Measurements from ENCODE around the gene MTARC1. TPM values are rescaled to one million over a fixed set of nuclear protein-coding genes. Genes with fewer than 3 reads are reported as not detected.

The MTARC1 gene
- total RNA-seq, 4 donors from 2014 or later = 10.0 to 28.8 (median 16.6) TPM

DNA sequence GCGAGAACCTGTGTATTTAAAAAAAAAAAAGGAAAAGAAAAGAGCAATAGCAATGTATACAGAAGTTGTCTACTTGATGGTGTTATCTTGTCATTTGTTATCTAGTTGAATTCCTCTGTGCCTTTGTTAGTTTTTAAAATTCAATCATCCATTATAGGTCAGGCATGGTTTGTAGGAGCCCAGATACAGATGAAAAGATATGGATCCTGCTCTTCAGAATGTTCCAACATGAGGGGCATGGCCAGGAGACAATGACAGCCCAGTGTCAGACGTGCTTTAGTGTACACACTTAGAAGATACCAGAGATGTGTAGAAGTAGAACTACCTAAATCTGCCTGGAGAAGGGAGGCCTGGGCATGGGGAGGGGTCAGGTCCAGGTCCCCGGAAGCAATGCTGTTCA, 22.0 kb upstream of the MTARC1 start:
- no peaks in the 10 kb centered on the region for H3K27me3 ChIP-seq
- H3K4me1 ChIP-seq = peaks cover 0 to 30% (median 7%) of the 10 kb centered on the region in 4 donors
- H3K27ac ChIP-seq = no peak overlapping the region
- WGBS, 2 donors (ENCODE audit: low coverage in 1 of 2) = 87 to 91% methylated on average over 2 to 3 of the region's 3 CpGs
- TF ChIP-seq POLR2A (IDR thresholded peaks at IDR 0.05) (no peak), POLR2AphosphoS5 (IDR thresholded peaks at IDR 0.05) (no peak), EP300 (IDR thresholded peaks at IDR 0.05; ENCODE audit: low read depth) (no peak)
- TF ChIP-seq, protein P1, sequence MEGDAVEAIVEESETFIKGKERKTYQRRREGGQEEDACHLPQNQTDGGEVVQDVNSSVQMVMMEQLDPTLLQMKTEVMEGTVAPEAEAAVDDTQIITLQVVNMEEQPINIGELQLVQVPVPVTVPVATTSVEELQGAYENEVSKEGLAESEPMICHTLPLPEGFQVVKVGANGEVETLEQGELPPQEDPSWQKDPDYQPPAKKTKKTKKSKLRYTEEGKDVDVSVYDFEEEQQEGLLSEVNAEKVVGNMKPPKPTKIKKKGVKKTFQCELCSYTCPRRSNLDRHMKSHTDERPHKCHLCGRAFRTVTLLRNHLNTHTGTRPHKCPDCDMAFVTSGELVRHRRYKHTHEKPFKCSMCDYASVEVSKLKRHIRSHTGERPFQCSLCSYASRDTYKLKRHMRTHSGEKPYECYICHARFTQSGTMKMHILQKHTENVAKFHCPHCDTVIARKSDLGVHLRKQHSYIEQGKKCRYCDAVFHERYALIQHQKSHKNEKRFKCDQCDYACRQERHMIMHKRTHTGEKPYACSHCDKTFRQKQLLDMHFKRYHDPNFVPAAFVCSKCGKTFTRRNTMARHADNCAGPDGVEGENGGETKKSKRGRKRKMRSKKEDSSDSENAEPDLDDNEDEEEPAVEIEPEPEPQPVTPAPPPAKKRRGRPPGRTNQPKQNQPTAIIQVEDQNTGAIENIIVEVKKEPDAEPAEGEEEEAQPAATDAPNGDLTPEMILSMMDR (IDR thresholded peaks at IDR 0.05) = no peak
- H3K4me3 ChIP-seq = no peak overlapping the region
- H3K9me3 ChIP-seq = no peaks in the 10 kb centered on the region
- intact Hi-C loops (cut with DNase I; ENCODE audit: low total_unique reads) (no loop called here), in situ Hi-C loops (cut with MboI; ENCODE audit: low pct_ligation_motif_present in 1 of 4, low pct_unique_long_range_greater_than_20kb in 1 of 4, low sequenced_read_pairs in 3 of 4) (no loop called here)
- no peak for DNase-seq
- H3K36me3 ChIP-seq = peaks cover 0 to 7% (median 0%) of the 10 kb centered on the region in 4 donors

DNA sequence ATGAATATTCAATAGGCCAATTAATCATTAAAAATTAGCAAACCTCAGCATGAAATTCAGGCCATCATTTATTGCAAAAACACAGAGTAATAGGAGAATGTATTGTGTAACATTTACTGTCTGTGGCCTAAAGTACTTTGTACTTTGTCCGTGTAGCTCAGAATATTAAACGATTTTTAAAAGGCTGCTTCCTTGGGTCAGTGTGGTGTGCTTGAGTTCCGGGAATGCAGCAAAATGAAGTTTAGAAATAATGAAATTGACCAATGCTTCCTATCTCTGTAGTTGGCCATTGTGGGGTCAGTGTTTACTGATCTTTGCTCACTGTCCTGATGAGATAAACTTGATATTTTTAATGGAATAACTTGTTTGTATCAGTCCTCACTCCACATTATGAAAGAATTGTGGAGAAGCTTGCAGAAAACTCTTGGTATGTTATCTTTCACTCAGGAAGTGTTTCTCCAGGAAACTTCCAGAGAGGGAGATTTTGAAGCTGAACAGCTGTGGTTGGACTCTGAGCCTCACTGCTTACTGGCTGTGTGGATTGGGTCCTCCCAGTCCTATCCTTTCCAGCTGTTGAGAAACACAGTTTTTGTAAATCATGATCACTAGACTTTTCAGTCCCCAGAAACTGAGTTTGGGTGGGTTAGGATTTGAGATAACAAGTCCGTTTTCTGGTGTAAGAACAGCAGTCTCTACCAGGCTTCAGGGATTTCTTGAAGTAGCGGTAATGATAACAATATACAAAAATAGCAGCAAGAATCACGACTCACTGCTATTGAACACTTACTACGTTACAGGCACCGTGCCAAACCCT, 19.2 kb upstream of the MTARC1 start:
- H3K9me3 ChIP-seq = no peaks in the 10 kb centered on the region
- WGBS, 2 donors (ENCODE audit: low coverage in 1 of 2) = 37 to 49% methylated on average over 8 of the region's 8 CpGs
- H3K4me3 ChIP-seq = no peak overlapping the region
- peaks cover 0 to 13% (median 2%) of the 10 kb centered on the region in 4 donors for H3K4me1 ChIP-seq
- H3K36me3 ChIP-seq = peaks cover 0 to 7% (median 0%) of the 10 kb centered on the region in 4 donors
- H3K27ac ChIP-seq = peak overlapping the region; percentile 49 to 64 (median 56)
- DNase-seq = no peak
- TF ChIP-seq EP300 (IDR thresholded peaks at IDR 0.05; ENCODE audit: low read depth) (no peak), POLR2A (IDR thresholded peaks at IDR 0.05) (no peak), POLR2AphosphoS5 (IDR thresholded peaks at IDR 0.05) (no peak)
- TF ChIP-seq, protein P1 (IDR thresholded peaks at IDR 0.05) = no peak
- intact Hi-C loops (cut with DNase I; ENCODE audit: low total_unique reads) (no loop called here), in situ Hi-C loops (cut with MboI; ENCODE audit: low pct_ligation_motif_present in 1 of 4, low pct_unique_long_range_greater_than_20kb in 1 of 4, low sequenced_read_pairs in 3 of 4) (no loop called here)
- no peaks in the 10 kb centered on the region for H3K27me3 ChIP-seq

DNA sequence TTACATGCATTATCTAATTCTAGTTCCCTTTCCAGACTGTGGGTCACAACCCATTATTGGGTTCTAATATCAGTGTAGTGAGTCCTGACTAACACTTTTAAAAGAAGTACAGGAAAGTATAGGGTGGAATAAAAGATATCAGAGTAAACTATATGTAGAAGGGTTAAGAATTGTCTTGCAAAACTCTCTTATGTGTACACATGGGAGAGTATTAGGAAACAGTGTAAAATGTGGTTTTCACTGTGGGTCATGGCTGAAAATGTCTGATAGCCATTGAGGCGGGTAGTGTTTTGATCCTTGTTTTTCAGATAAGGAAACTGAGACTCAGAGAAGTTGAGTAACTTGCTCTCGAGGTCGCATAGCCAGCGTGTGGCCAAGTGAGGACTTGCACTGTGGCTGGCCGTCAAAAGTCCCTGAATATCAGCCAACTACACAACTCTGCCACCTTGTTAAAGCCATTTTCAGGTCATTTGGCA, 18.5 kb upstream of the MTARC1 start:
- peaks cover 0 to 3% (median 0%) of the 10 kb centered on the region in 4 donors for H3K36me3 ChIP-seq
- no peak for DNase-seq
- intact Hi-C loops (cut with DNase I; ENCODE audit: low total_unique reads) (no loop called here), in situ Hi-C loops (cut with MboI; ENCODE audit: low pct_ligation_motif_present in 1 of 4, low pct_unique_long_range_greater_than_20kb in 1 of 4, low sequenced_read_pairs in 3 of 4) (no loop called here)
- H3K27me3 ChIP-seq = no peaks in the 10 kb centered on the region
- peaks cover 0 to 13% (median 2%) of the 10 kb centered on the region in 4 donors for H3K4me1 ChIP-seq
- TF ChIP-seq EP300 (IDR thresholded peaks at IDR 0.05; ENCODE audit: low read depth) = no peak
- TF ChIP-seq, protein P1 (IDR thresholded peaks at IDR 0.05) = no peak
- TF ChIP-seq POLR2AphosphoS5 (IDR thresholded peaks at IDR 0.05) = no peak
- WGBS, 2 donors (ENCODE audit: low coverage in 1 of 2) = 63 to 82% methylated on average over 3 to 5 of the region's 5 CpGs
- no peaks in the 10 kb centered on the region for H3K9me3 ChIP-seq
- H3K4me3 ChIP-seq = no peak overlapping the region
- H3K27ac ChIP-seq = peak overlapping the region; percentile 49 to 64 (median 56)

DNA sequence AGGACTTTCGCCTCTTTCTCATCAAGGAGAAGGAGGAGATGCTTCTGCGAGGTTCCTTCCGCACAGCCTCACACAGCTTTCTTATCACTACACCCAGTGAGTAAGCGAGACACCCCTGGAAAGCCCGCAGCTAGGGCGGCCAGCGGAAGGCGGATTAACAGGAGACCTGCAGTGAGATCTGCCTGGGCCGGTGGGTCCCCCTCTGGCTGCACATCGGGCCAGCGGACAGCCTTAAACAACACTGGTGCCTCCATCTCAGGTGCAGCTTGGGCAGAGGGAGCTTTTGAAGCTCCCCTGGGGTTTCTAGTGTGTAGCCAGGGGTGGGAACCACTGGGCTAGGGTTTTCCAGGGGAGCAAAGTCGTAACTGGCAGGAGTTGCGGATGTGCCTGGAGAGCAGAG, 17.5 kb upstream of the MTARC1 start:
- TF ChIP-seq POLR2AphosphoS5 (IDR thresholded peaks at IDR 0.05) = no peak
- intact Hi-C loops (cut with DNase I; ENCODE audit: low total_unique reads) (no loop called here), in situ Hi-C loops (cut with MboI; ENCODE audit: low pct_ligation_motif_present in 1 of 4, low pct_unique_long_range_greater_than_20kb in 1 of 4, low sequenced_read_pairs in 3 of 4) (no loop called here)
- DNase-seq = no peak
- H3K4me1 ChIP-seq = peaks cover 0 to 13% (median 2%) of the 10 kb centered on the region in 4 donors
- no peaks in the 10 kb centered on the region for H3K27me3 ChIP-seq
- 90% methylated on average over 11 of the region's 13 CpGs; no CpG with 5 or more reads in 1 of the 2 donors for WGBS, 2 donors (ENCODE audit: low coverage in 1 of 2)
- H3K9me3 ChIP-seq = no peaks in the 10 kb centered on the region
- H3K36me3 ChIP-seq = peaks cover 0 to 3% (median 0%) of the 10 kb centered on the region in 4 donors
- H3K4me3 ChIP-seq = no peak overlapping the region
- H3K27ac ChIP-seq = peak overlapping the region in 1 of 4 donors; percentile 10
